Measurements from ENCODE around the gene PSTPIP1.

GRCh38 chr15:77074350-77074749 lies 79.4 kb downstream of the PSTPIP1 start:
- no peak for TF ChIP-seq CTCF (IDR thresholded peaks at IDR 0.05; ENCODE audit: low read depth, low read length)
- TF ChIP-seq POLR2A (IDR thresholded peaks at IDR 0.05; ENCODE audit: extremely low read depth, insufficient read length), result no peak
- no peak for TF ChIP-seq MYC (IDR thresholded peaks at IDR 0.05; ENCODE audit: low read depth, low read length)
- TF ChIP-seq MAX (IDR thresholded peaks at IDR 0.05; ENCODE audit: low read depth, low read length), result no peak

Measured in NB4 (cell line).